Ammon's horn (tissue), 1 donor: ENCODE data around the gene SCRN1.

ENCODE experiments used
- DNase-seq: peaks from one replicate; pipeline ENCODE4 v3.0.0-alpha.2; 2016; ENCODE audit warnings: low spot score

SCRN1 gene

DNA sequence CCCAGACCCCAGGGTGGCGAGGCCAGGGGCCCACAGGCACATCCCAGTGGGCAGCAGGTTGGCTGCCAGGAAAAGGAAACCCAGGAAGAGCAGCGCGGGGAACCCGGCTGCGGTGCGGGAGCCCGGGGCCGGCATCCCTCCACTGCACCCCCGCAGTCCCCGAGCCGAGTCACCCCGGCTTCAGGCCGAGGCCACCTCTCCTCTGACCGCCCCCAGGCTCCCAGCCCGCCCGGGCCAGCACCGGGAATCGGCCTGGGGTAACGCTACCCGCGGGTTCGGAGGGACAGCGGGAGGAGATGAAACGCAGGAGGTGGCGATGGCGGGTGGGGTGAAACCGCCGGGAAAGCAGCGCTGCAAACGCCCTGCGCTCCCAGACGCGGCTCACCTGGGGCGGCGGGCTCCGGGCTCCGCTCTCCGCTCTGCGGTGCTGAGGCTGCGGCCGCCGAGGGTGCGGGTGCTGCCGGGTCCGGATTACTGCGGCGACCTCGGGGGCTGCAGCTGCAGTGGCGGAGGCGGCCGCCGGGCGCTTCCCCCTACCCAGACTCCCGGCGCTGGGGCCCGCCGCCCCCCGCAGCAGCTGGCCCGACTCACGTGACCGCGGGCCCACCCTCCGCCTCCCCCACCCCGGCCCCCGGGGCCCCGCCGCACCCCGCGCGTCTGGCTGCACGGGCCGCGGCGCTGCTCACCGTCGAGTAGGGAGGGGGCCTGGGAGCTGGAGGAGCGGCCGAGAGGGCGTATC is at the start of gene SCRN1:
Gene SCRN1 (minus strand): TSS at position 545 of the 739 bp plus-strand sequence. CDS start 20,734 bp downstream, outside the sequence.
- peak; percentile 53 for DNase-seq

- no peak for DNase-seq
Measured at GRCh38 chr7:30038196-30038980, 48.8 kb upstream of the SCRN1 start.

- no peak for DNase-seq
Measured at GRCh38 chr7:30036220-30036619, 46.6 kb upstream of the SCRN1 start.

- DNase-seq, result no peak
Measured at GRCh38 chr7:30034501-30034900, 44.9 kb upstream of the SCRN1 start.

DNA sequence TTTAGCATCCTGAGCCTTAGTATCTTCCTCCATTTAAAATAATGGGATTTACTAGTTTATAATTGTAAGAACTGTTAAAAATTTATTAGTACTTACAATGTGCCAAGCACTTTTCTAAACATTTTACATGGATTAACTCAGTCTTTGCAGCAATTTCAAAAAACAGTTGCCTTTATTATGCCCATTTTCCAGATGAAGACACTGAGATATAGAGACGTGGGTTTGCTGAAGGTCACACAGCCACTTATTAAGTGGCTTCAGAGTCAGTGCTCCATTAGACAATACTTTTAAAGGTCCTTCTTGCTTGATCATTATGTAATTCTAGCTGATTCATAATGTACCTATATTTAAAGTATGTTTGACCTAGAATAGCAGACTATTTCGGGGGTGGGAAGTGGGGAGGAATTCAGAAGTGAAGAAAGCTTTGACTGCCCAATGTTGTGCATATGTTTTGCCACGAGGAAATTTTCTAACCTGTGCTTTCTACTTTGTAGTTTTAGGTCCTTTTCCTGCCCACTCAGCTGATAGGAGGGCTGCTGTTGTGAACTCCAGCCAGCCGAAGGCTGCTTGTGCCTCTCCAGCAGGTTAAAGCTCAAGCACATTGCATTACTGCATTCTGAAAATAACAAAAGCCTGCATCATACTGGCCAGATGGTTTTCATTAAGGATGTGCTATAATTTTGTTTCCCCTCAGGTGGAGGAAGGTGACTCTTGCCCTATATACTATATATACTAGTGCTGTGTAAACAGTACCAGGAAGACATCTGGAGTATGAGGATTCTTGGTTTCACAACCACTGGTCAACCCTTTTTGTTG is 42.9 kb upstream of the SCRN1 start:
- no peak for DNase-seq

DNA sequence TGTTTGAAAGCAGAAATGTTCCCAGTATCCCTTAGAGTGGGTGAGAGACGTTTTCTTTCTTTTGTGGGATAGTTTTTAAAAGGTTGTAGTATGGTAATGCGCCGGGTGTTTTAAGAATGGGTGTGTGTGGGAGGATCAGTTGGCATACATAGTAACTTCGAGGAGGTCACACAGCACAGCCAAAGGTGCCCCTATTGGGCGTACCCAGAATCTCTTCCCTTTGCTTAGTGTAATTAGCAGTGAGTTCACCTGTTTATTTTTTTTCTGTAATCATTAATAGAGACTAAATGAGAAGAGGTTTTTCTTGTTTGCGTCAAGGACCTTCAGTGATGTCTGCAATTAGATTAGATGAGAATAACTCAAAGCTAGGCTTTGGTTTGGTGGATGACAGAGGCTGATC is 40.1 kb upstream of the SCRN1 start:
- DNase-seq, result no peak

GRCh38 chr7:30028749-30029635 is 39.4 kb upstream of the SCRN1 start:
- DNase-seq, result peak; percentile 48

GRCh38 chr7:30028216-30028748 is 38.7 kb upstream of the SCRN1 start, which contains the start of gene PLEKHA8:
Gene PLEKHA8 (plus strand): TSS chr7:30028412. CDS start chr7:30028763, 351 bp downstream.
- DNase-seq, result peak; percentile 92

- no peak for DNase-seq
Measured at GRCh38 chr7:30027740-30028215, 38.2 kb upstream of the SCRN1 start.

DNA sequence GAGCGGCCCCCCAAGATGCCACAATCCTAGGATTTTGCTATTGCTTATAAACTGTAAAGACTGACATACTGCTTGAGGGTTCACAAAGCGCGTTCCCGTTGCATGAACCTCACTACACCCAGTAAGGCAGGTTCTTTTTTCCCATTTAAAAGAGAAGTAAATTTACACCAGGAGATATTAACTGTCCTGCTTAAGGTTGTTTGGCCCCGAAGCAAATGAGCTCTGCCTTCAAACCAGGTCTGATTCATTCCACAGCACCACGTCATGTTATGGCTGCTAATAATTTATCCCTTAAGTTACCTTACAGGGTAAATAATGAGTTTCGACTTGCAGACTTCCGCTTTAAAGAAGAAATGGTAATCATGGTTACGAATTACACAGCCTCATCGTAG is 37.5 kb upstream of the SCRN1 start:
- peak; percentile 54 for DNase-seq

- DNase-seq, result peak; percentile 98
Measured at GRCh38 chr7:30026229-30027064, 36.8 kb upstream of the SCRN1 start, which contains the start of gene FKBP14. Gene FKBP14 (minus strand): TSS chr7:30026702. CDS start chr7:30026508, 194 bp downstream.

- no peak for DNase-seq
Measured at GRCh38 chr7:30023524-30023923, 33.9 kb upstream of the SCRN1 start.

DNA sequence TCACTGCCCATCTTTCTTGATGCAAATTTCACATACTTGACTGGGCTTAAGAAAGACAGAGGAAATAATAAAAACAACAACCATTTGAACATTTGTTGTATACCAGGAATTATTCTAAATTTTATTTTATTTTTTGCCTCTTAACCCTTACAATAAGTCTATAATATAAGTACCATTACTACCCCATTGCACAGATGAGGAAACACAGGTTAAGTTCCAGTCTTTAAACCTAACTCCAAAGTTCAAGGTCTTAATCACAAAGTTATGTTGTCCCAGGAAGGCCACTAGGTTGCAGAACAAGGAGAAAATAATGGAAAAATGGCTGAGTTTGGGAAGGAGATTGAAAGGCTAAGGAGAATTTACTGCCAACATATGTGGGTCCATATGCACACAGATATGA is 33.4 kb upstream of the SCRN1 start:
- DNase-seq, result no peak

DNA sequence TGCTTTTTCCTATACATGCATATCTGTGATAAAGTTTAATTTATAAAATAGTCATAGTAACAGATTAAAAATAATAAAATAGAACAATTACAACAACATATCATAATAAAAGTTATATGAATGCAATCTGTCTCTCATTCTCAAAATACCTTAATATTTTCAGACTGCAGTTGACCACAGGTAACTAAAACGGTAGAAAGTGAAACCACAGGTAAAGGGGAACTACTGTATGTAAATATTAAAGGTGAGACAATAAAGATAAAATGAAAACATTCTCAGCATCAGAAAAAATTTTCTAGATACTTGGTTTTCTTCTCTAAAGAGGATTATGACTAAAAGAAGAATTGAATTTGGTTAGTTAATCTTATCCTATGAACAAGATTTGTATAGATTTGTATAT is 30.9 kb upstream of the SCRN1 start:
- no peak for DNase-seq

DNA sequence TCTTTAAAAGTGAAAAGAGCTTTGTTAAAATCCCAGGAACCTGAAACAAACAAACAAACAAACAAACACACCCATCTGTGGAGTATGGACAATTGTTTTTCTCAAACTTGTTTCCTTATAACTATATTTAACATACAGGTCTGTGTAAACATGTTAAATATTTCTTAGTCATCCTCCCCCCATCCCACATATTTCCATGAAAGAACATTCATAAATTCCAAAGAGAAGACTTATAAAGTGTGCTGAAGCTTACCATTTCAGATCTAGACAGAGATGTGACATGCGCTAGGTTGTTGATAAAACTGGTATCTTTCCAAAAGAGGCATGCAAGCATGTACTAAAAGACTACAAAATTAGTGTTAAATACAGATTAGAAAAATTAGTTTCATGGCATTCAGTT is 30.4 kb upstream of the SCRN1 start:
- DNase-seq, result no peak

DNA sequence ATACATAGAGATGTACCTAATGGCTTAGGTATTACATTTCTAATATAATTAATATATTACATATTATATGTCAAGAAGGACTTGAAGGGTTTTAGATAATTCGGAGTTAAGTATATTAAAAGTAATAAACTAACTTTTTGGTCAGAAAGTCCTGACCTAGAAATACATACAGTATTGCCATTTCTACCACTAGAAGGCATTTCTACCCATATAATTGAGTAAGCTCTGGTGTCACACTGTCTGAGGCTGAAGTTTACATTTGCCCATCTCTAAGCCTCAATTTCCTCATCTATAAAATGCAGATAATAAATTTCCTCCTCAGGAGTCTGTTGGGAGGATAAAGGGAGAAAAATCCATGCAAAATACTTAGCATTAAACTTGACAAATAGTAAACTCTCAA is 29.8 kb upstream of the SCRN1 start:
- no peak for DNase-seq

DNA sequence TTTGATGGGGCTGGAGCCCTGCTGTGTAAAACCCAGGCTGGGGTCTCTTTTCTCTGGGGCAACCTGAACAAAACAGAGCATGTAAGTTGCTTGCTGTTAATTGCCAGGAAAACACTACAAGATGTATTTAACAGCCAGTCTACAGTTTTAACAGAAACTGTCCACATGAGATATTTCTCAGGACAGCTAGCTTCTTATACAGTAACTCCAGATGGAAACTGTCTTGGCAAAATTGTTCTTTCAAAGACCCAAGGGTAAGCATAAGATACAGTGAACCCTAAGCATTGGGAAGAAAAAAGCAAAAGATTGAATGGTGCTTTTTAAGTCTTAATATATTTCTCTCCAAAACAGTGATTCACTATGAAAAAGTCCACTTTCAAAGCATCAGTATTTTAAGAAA is 28.9 kb upstream of the SCRN1 start:
- no peak for DNase-seq

GRCh38 chr7:30012757-30013156 is 23.2 kb upstream of the SCRN1 start:
- DNase-seq, result no peak

DNA sequence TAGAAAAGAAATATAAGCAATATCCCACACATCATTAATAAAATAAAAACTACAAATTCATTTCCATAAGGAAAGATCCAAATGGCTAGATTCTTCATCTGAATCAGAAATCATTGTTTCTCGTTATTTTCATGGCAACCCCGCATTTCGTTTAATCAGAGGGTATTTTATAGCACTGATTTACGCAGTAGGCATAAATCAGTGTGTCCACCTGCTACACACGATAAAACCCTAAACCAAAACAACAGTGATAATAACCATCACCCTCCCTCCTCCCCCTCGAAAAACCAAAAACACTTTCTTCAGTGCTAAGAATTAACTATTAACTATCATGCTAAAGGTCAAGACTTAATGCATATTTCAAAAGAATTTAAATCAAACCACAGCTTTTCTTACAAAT is 20.4 kb upstream of the SCRN1 start:
- no peak for DNase-seq

- DNase-seq, result no peak
Measured at GRCh38 chr7:30005464-30005863, 15.9 kb upstream of the SCRN1 start.
